ENCODE results near the gene PARD3. TPM values are rescaled to one million over a fixed set of nuclear protein-coding genes. Genes with fewer than 3 reads are reported as not detected.
"Not testable (repeated sequence)": the region's sequence is repeated elsewhere in the genome, so short reads cannot be mapped to it uniquely, and the experiment has no call there.

Gene PARD3
- total RNA-seq, 2 donors from 2014 or later: 59.6 to 74.6 TPM

DNA sequence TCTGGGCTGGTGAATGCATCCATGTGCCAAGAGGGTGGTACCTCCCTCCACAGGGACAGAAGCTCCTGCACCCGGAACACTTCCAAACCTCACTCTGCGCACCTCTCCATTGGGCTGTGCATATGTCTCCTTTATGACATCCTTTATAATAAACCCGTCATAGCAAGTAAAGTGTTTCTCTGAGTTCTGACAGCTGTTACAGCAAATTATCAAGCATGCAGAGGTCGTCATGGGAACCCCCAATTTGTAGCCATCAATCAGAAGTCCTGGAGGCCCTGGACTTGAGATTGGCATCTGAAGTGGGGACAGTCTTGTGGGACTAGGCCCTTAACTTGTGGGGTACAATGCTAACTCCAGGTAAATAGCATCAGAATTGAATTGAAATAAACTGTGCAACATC is 29.4 kb upstream of the PARD3 start:
- H3K27ac ChIP-seq (ENCODE audit: low read depth, low read length): no peak overlapping the region
- TF ChIP-seq, protein P1, sequence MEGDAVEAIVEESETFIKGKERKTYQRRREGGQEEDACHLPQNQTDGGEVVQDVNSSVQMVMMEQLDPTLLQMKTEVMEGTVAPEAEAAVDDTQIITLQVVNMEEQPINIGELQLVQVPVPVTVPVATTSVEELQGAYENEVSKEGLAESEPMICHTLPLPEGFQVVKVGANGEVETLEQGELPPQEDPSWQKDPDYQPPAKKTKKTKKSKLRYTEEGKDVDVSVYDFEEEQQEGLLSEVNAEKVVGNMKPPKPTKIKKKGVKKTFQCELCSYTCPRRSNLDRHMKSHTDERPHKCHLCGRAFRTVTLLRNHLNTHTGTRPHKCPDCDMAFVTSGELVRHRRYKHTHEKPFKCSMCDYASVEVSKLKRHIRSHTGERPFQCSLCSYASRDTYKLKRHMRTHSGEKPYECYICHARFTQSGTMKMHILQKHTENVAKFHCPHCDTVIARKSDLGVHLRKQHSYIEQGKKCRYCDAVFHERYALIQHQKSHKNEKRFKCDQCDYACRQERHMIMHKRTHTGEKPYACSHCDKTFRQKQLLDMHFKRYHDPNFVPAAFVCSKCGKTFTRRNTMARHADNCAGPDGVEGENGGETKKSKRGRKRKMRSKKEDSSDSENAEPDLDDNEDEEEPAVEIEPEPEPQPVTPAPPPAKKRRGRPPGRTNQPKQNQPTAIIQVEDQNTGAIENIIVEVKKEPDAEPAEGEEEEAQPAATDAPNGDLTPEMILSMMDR (conservative IDR thresholded peaks at IDR 0.05): no peak
- WGBS, 2 experiments (ENCODE audit: insufficient coverage in 1 of 2, insufficient read length in 1 of 2): 93 to 95% methylated on average over 4 of the region's 4 CpGs

DNA sequence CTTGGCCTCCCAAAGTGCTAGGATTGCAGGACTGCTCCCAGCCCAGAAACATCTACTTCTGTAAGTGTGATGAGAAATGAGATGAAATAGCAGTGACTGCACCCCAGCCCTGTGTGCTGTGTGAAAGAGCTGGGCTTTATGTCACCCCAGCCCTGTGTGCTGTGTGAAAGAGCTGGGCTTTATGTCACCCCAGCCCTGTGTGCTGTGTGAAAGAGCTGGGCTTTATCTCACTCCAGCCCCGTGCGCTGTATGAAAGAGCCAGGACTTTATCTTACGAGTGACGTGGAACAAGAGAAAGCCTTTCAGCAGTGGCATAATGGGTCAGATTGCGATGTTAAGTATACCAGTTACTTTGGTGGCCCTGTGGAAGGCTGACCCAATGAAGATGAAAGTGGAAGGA is 28.4 kb upstream of the PARD3 start:
- WGBS, 2 experiments (ENCODE audit: insufficient coverage in 1 of 2, insufficient read length in 1 of 2): 81 to 93% methylated on average over 5 of the region's 5 CpGs
- H3K4me3 ChIP-seq (ENCODE audit: low read length); H3K4me1 Mint-ChIP-seq; H3K9me3 Mint-ChIP-seq; H3K4me3 Mint-ChIP-seq; H3K4me1 ChIP-seq (ENCODE audit: control insufficient read depth, insufficient read depth, low read length); H3K27ac Mint-ChIP-seq; H3K27me3 ChIP-seq (ENCODE audit: control insufficient read depth, insufficient read depth, low read length, poor library complexity, severe bottlenecking); H3K27ac ChIP-seq (ENCODE audit: low read depth, low read length); H3K36me3 ChIP-seq (ENCODE audit: control insufficient read depth, insufficient read depth, low read length); H3K27me3 Mint-ChIP-seq (ENCODE audit: insufficient read depth); H3K36me3 Mint-ChIP-seq (ENCODE audit: low read depth); H3K9me3 ChIP-seq (ENCODE audit: control insufficient read depth, low read length); DNase-seq; H3K9ac ChIP-seq (ENCODE audit: extremely low read depth, low read length, poor library complexity, severe bottlenecking): not testable (repeated sequence)

More for the DNA sequence above, 29.4 kb upstream of the PARD3 start:
- no peaks in the 10 kb centered on the region for H3K27me3 Mint-ChIP-seq (ENCODE audit: insufficient read depth)
- Histone ChIP-seq H3K9ac (ENCODE audit: extremely low read depth, low read length, poor library complexity, severe bottlenecking) (no peak overlapping the region), H3K36me3 (ENCODE audit: control insufficient read depth, insufficient read depth, low read length) (no peaks in the 10 kb centered on the region), H3K9me3 (ENCODE audit: control insufficient read depth, low read length) (no peaks in the 10 kb centered on the region), H3K4me3 (ENCODE audit: low read length) (no peak overlapping the region), H3K4me1 (ENCODE audit: control insufficient read depth, insufficient read depth, low read length) (no peaks in the 10 kb centered on the region), H3K27me3 (ENCODE audit: control insufficient read depth, insufficient read depth, low read length, poor library complexity, severe bottlenecking) (no peaks in the 10 kb centered on the region)
- peaks cover 4% of the 10 kb centered on the region for H3K4me1 Mint-ChIP-seq
- no peaks in the 10 kb centered on the region for H3K9me3 Mint-ChIP-seq
- no peaks in the 10 kb centered on the region for H3K36me3 Mint-ChIP-seq (ENCODE audit: low read depth)
- H3K27ac Mint-ChIP-seq: no peak overlapping the region
- H3K4me3 Mint-ChIP-seq: no peak overlapping the region
- DNase-seq: no peak

DNA sequence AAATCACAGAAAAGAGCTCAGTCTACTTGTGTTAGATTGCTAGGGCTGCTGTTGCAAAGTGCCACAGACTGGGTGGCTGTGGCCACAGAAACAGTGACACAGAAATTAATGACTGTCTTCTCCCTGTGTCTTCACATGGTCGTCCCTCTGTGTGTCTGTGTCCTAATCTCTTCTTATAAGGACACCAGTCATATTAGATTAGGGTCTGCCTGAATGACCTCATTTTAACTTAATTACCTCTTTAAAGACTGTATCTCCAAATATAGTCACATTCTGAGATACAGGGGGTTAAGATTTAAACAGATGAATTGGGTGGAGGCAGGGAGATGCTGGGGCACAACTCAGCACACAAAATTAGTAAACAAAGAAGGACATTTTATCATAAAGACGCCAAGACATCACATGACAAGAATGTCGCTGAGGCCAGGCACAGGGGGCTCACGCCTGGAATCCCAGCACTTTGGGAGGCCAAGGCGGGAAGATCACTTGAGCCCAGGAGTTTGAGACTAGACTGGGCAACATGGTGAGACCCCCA is 23.3 kb upstream of the PARD3 start:
- 89 to 91% methylated on average over 5 of the region's 5 CpGs for WGBS, 2 experiments (ENCODE audit: insufficient coverage in 1 of 2, insufficient read length in 1 of 2)
- no peaks in the 10 kb centered on the region for H3K27me3 Mint-ChIP-seq (ENCODE audit: insufficient read depth)
- TF ChIP-seq, protein P1 (conservative IDR thresholded peaks at IDR 0.05): no peak
- no peak overlapping the region for H3K27ac ChIP-seq (ENCODE audit: low read depth, low read length)
- no peak overlapping the region for H3K4me3 ChIP-seq (ENCODE audit: low read length)
- H3K36me3 ChIP-seq (ENCODE audit: control insufficient read depth, insufficient read depth, low read length): no peaks in the 10 kb centered on the region
- H3K27me3 ChIP-seq (ENCODE audit: control insufficient read depth, insufficient read depth, low read length, poor library complexity, severe bottlenecking): no peaks in the 10 kb centered on the region
- DNase-seq: no peak
- H3K4me3 Mint-ChIP-seq: no peak overlapping the region
- H3K9me3 ChIP-seq (ENCODE audit: control insufficient read depth, low read length): no peaks in the 10 kb centered on the region
- H3K27ac Mint-ChIP-seq: no peak overlapping the region
- H3K36me3 Mint-ChIP-seq (ENCODE audit: low read depth): no peaks in the 10 kb centered on the region
- no peak overlapping the region for H3K9ac ChIP-seq (ENCODE audit: extremely low read depth, low read length, poor library complexity, severe bottlenecking)
- no peaks in the 10 kb centered on the region for H3K9me3 Mint-ChIP-seq
- H3K4me1 Mint-ChIP-seq: peaks cover 8% of the 10 kb centered on the region
- no peaks in the 10 kb centered on the region for H3K4me1 ChIP-seq (ENCODE audit: control insufficient read depth, insufficient read depth, low read length)

Data from endodermal cell (in vitro differentiated cells).